Measurements from ENCODE around the gene LNPEP.

DNA sequence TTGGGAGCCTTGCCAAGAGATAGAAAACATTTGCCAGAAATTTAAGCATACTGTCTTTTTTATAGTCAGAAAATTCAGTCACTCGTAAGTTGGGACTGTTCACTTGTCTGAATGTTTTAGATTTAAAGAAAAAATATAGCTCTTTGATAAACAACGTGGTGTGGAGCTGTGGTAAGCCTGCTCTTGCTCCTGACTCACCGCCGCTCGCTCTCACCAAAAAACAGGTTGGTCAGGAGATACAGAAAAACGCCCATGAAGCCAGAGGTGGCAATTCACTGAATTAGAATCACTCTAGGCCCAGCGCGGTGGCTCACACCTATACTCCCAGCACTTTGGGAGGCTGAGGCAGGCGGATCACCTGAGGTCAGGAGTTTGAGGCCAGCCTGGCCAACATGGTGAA, 6.2 kb downstream of the LNPEP start:
- TF ChIP-seq, protein P1, sequence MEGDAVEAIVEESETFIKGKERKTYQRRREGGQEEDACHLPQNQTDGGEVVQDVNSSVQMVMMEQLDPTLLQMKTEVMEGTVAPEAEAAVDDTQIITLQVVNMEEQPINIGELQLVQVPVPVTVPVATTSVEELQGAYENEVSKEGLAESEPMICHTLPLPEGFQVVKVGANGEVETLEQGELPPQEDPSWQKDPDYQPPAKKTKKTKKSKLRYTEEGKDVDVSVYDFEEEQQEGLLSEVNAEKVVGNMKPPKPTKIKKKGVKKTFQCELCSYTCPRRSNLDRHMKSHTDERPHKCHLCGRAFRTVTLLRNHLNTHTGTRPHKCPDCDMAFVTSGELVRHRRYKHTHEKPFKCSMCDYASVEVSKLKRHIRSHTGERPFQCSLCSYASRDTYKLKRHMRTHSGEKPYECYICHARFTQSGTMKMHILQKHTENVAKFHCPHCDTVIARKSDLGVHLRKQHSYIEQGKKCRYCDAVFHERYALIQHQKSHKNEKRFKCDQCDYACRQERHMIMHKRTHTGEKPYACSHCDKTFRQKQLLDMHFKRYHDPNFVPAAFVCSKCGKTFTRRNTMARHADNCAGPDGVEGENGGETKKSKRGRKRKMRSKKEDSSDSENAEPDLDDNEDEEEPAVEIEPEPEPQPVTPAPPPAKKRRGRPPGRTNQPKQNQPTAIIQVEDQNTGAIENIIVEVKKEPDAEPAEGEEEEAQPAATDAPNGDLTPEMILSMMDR (conservative IDR thresholded peaks at IDR 0.05; ENCODE audit: low read length), result no peak
- no peak for TF ChIP-seq EZH2phosphoT487 (IDR thresholded peaks at IDR 0.05; ENCODE audit: borderline replicate concordance, low read depth, low read length)

Data from OCI-LY7 (cell line).